ENCODE data around the gene SVOP. TPM values are rescaled to one million over a fixed set of nuclear protein-coding genes. Genes with fewer than 3 reads are reported as not detected.

Gene SVOP
- total and polyA plus RNA-seq, 2 of the 8 experiments (the other 6 are each of a cell fraction or from before 2014, with no cell fraction given): 0.06 TPM; not detected in 1

- TF ChIP-seq CHD7 (IDR thresholded peaks at IDR 0.05; ENCODE audit: insufficient replicate concordance, low read length): no peak
- TF ChIP-seq CHD1 (IDR thresholded peaks at IDR 0.05; ENCODE audit: low read depth, low read length): no peak
- no peak for TF ChIP-seq SRF (IDR thresholded peaks at IDR 0.05; ENCODE audit: low read depth, low read length)
- TF ChIP-seq CREB1 (IDR thresholded peaks at IDR 0.05): no peak
- no peak for TF ChIP-seq KDM4A (IDR thresholded peaks at IDR 0.05; ENCODE audit: low read depth, low read length, severe bottlenecking)
- no peak for TF ChIP-seq BRCA1 (IDR thresholded peaks at IDR 0.05; ENCODE audit: low read depth, low read length)
- TF ChIP-seq, protein P1, sequence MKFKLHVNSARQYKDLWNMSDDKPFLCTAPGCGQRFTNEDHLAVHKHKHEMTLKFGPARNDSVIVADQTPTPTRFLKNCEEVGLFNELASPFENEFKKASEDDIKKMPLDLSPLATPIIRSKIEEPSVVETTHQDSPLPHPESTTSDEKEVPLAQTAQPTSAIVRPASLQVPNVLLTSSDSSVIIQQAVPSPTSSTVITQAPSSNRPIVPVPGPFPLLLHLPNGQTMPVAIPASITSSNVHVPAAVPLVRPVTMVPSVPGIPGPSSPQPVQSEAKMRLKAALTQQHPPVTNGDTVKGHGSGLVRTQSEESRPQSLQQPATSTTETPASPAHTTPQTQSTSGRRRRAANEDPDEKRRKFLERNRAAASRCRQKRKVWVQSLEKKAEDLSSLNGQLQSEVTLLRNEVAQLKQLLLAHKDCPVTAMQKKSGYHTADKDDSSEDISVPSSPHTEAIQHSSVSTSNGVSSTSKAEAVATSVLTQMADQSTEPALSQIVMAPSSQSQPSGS (IDR thresholded peaks at IDR 0.05; ENCODE audit: low read length): no peak
- no peak for TF ChIP-seq SIN3A (conservative IDR thresholded peaks at IDR 0.05 in 1 of 2, IDR thresholded peaks at IDR 0.05 in 1 of 2; ENCODE audit: low read depth in 1 of 2, low read length in 2 of 2)
- TF ChIP-seq SUZ12 (IDR thresholded peaks at IDR 0.05; ENCODE audit: low read length): no peak
Measured at GRCh38 chr12:108861878-108862587, 158.8 kb downstream of the SVOP start (continued).
